SK-N-SH (cell line): ENCODE data around the gene BIRC5.

ENCODE experiments used
- CTCF ChIP-seq: fragments of 200-600 bp; sonication (generic); IDR thresholded peaks from 2 replicates; pipeline ENCODE4 v1.6.1; 2017; ENCODE audit warnings: antibody characterized with exemption, mild to moderate bottlenecking, moderate library complexity
- JUND ChIP-seq: IDR thresholded peaks from 2 replicates; pipeline ENCODE4 v1.4.0; 2012
- RAD21 ChIP-seq: IDR thresholded peaks from 2 replicates; pipeline ENCODE4 v1.6.1; 2012; ENCODE audit warnings: mild to moderate bottlenecking, low read length
- SMC3 ChIP-seq: IDR thresholded peaks from 2 replicates; pipeline ENCODE4 v1.6.1; 2012; ENCODE audit warnings: low read depth, low read length, improper control_type of control experiment
- TF ChIP-seq, protein P1 (sequence below): IDR thresholded peaks from 2 replicates; pipeline ENCODE4; 2012
- TF ChIP-seq, protein P2 (sequence below): IDR thresholded peaks from 2 replicates; pipeline ENCODE4 v1.4.0; 2012; ENCODE audit warnings: low read depth, borderline replicate concordance

DNA sequence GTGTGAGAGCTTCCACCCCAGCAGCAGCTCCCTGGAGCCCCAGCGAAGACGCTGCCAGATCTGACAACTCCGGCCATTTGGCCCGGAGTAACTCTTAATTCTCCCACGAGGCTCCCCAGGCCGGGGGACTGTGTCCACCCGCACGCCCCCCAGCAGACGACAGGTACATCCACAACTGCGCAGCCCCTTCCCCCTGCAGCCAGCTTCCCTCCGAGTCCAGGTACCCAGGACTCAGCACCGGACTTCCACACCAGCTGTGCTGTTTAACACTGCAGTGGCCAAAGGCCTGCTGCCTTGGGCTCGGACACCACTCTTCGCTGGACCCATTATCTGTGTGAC, 38.4 kb upstream of the BIRC5 start:
- no peak for TF ChIP-seq RAD21
- no peak for TF ChIP-seq CTCF
- TF ChIP-seq, protein P1, sequence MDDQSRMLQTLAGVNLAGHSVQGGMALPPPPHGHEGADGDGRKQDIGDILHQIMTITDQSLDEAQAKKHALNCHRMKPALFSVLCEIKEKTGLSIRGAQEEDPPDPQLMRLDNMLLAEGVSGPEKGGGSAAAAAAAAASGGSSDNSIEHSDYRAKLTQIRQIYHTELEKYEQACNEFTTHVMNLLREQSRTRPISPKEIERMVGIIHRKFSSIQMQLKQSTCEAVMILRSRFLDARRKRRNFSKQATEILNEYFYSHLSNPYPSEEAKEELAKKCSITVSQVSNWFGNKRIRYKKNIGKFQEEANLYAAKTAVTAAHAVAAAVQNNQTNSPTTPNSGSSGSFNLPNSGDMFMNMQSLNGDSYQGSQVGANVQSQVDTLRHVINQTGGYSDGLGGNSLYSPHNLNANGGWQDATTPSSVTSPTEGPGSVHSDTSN: no peak
- TF ChIP-seq, protein P2, sequence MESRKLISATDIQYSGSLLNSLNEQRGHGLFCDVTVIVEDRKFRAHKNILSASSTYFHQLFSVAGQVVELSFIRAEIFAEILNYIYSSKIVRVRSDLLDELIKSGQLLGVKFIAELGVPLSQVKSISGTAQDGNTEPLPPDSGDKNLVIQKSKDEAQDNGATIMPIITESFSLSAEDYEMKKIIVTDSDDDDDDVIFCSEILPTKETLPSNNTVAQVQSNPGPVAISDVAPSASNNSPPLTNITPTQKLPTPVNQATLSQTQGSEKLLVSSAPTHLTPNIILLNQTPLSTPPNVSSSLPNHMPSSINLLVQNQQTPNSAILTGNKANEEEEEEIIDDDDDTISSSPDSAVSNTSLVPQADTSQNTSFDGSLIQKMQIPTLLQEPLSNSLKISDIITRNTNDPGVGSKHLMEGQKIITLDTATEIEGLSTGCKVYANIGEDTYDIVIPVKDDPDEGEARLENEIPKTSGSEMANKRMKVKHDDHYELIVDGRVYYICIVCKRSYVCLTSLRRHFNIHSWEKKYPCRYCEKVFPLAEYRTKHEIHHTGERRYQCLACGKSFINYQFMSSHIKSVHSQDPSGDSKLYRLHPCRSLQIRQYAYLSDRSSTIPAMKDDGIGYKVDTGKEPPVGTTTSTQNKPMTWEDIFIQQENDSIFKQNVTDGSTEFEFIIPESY: no peak
- TF ChIP-seq JUND: no peak
- TF ChIP-seq SMC3: no peak
